B cell (primary cell): ENCODE data around the gene NPFF. TPM values are rescaled to one million over a fixed set of nuclear protein-coding genes. Genes with fewer than 3 reads are reported as not detected.

Source experiments
- ATAC-seq: fragments of 200-7000 bp; cut with Tn5 transposase; one replicate; pipeline ENCODE4 v1.10.0; 2021; ENCODE audit warnings: low read depth, mild to moderate bottlenecking, moderate number of reproducible peaks, moderate library complexity
- CTCF ChIA-PET: fragments of 350-600 bp; sonication (Branson Sonifier 250); formaldehyde crosslinking; loops from one replicate; lab custom pipeline; 2021; ENCODE audit warnings: antibody characterized with exemption, inconsistent platforms; lab: Charles Lee
- POLR2A ChIA-PET: fragments of 350-600 bp; sonication (Branson Sonifier 250); formaldehyde crosslinking; loops from one replicate; lab custom pipeline; 2021; ENCODE audit warnings: antibody characterized with exemption; lab: Charles Lee
- DNase-seq: peaks from one replicate; pipeline ENCODE4 v3.0.0; 2013
- H2AFZ ChIP-seq: 2 replicates; pipeline ENCODE4 v1.6.1; 2012; ENCODE audit warnings: mild to moderate bottlenecking, low read depth, low read length; ENCODE audit not compliant: insufficient read depth, poor library complexity, severe bottlenecking
- H3K27ac ChIP-seq, 2 donors: 1 replicate in 1 of 2; 2 replicates in 1 of 2; pipeline ENCODE4 v1.5.1; 2012 to 2013; ENCODE audit warnings: low read length in 2 of 2, mild to moderate bottlenecking in 2 of 2, moderate library complexity in 1 of 2
- H3K27me3 ChIP-seq, 4 experiments: fragments of 200-600 bp in 1 of 4; sonication (generic) in 1 of 4; replicated peaks in 1 of 4; 1 replicate in 2 of 4; 2 replicates in 2 of 4; pipeline versions ENCODE4 v1.6.1 to v1.7.0; 2013 to 2016; ENCODE audit warnings: low read length in 3 of 4, mild to moderate bottlenecking in 2 of 4, mixed read lengths in 1 of 4, moderate library complexity in 1 of 4; ENCODE audit not compliant: insufficient read depth in 4 of 4, control insufficient read depth in 3 of 4; ENCODE audit errors: control extremely low read depth in 1 of 4
- H3K36me3 ChIP-seq, 2 experiments: replicated peaks in 1 of 2; 1 replicate in 1 of 2; 2 replicates in 1 of 2; pipeline versions ENCODE4 v1.6.1 to v1.7.1; 2013; ENCODE audit warnings: low read length in 1 of 2; ENCODE audit not compliant: insufficient read depth in 2 of 2, control insufficient read depth in 1 of 2; ENCODE audit errors: control extremely low read depth in 1 of 2, extremely low read depth in 1 of 2
- H3K4me1 ChIP-seq, 2 donors: fragments of 200-600 bp in 1 of 2; sonication (generic) in 1 of 2; 1 replicate in 1 of 2; 2 replicates in 1 of 2; pipeline versions ENCODE4 v1.5.1 to v1.6.1; 2013 to 2017; ENCODE audit warnings: low read length in 2 of 2; ENCODE audit not compliant: control insufficient read depth in 2 of 2, insufficient read depth in 2 of 2
- H3K4me2 ChIP-seq: replicated peaks from 2 replicates; pipeline ENCODE3; 2012; ENCODE audit warnings: mild to moderate bottlenecking, low read depth, low read length; ENCODE audit not compliant: poor library complexity, severe bottlenecking
- H3K4me3 ChIP-seq, 5 experiments: fragments of 200-600 bp in 1 of 5; sonication (generic) in 1 of 5; 1 replicate in 3 of 5; 2 replicates in 2 of 5; pipeline versions ENCODE4 v1.5.1 to v1.7.0; 2011 to 2016; ENCODE audit warnings: low read length in 4 of 5, mild to moderate bottlenecking in 4 of 5, low read depth in 2 of 5, control low read depth in 1 of 5, moderate library complexity in 1 of 5; ENCODE audit not compliant: insufficient read depth in 1 of 5; ENCODE audit errors: control extremely low read depth in 1 of 5, extremely low read depth in 1 of 5
- H3K79me2 ChIP-seq: fragments of 200-600 bp; sonication (generic); one replicate; pipeline ENCODE4 v1.6.0; 2016; ENCODE audit warnings: low read length; ENCODE audit not compliant: control insufficient read depth, insufficient read depth
- H3K9ac ChIP-seq: fragments of 200-600 bp; sonication (generic); 2 replicates; pipeline ENCODE4 v1.6.1; 2017; ENCODE audit warnings: mild to moderate bottlenecking, low read length, moderate library complexity
- H3K9me3 ChIP-seq, 3 donors: one replicate each; pipeline versions ENCODE4 v1.6.1 to v1.7.1; 2013; ENCODE audit warnings: low read length in 2 of 3; ENCODE audit not compliant: control insufficient read depth in 2 of 3, insufficient read depth in 1 of 3; ENCODE audit errors: control extremely low read depth in 1 of 3
- H4K20me1 ChIP-seq: 2 replicates; pipeline ENCODE4 v1.6.0; 2012; ENCODE audit warnings: mild to moderate bottlenecking, low read length; ENCODE audit not compliant: insufficient read depth, control insufficient read depth, poor library complexity, severe bottlenecking
- H3K27ac Mint-ChIP-seq: one replicate; pipeline ENCODE4 v1.8.0; 2021; ENCODE audit warnings: mixed read lengths
- H3K27me3 Mint-ChIP-seq: one replicate; pipeline ENCODE4 v1.8.0; 2021; ENCODE audit warnings: mixed read lengths
- H3K4me1 Mint-ChIP-seq: one replicate; pipeline ENCODE4 v1.8.0; 2021; ENCODE audit warnings: mixed read lengths
- H3K4me3 Mint-ChIP-seq: one replicate; pipeline ENCODE4 v1.8.0; 2021; ENCODE audit warnings: mixed read lengths
- H3K9me3 Mint-ChIP-seq: one replicate; pipeline ENCODE4 v1.8.0; 2022; ENCODE audit warnings: mixed read lengths; ENCODE audit not compliant: insufficient read depth
- CTCF ChIP-seq: fragments of 200-600 bp; IDR thresholded peaks from one replicate; pipeline ENCODE4 v1.8.0; 2022; ENCODE audit warnings: antibody characterized with exemption, mild to moderate bottlenecking
- EZH2 ChIP-seq: IDR thresholded peaks from 2 replicates; pipeline ENCODE4 v1.6.1; 2012; ENCODE audit warnings: borderline replicate concordance, low read depth, mild to moderate bottlenecking, moderate library complexity, low read length; ENCODE audit not compliant: insufficient read depth, poor library complexity, severe bottlenecking
- WGBS: methylation state at CpG from one replicate; pipeline ENCODE4 v1.1.5; 2013; ENCODE audit warnings: missing lambda C conversion rate; ENCODE audit not compliant: insufficient coverage; 5-methylcytosine and 5-hydroxymethylcytosine counted together
- intact Hi-C: fragments of 100-400 bp; cut with micrococcal nuclease; formaldehyde crosslinking; loops from one replicate; pipeline ENCODE4 v1.10.0; 2022
- polyA plus RNA-seq: library from polyadenylated mRNA; depleted of rRNA; stranded (reverse); fragments of >200 nt; gene quantifications from 2 replicates; pipeline ENCODE4 v1.2.3, GENCODE V29; 2012
- total RNA-seq, 2 donors: library from RNA; stranded (reverse); fragments of 120-200 nt in 1 of 2; gene quantifications; 1 replicate in 1 of 2; 2 replicates in 1 of 2; pipeline versions ENCODE4 v1.2.3 to v1.2.4, GENCODE V29; 2013 to 2022

NPFF gene
- total and polyA plus RNA-seq, 2 donors (not counting 1 experiment from before 2014, with no cell fraction given): 0.34 TPM; not detected in 1

- H3K36me3 ChIP-seq: peaks cover 0 to 6% of the 10 kb centered on the region in 2 experiments
- H4K20me1 ChIP-seq: no peaks in the 10 kb centered on the region
- H3K4me1 Mint-ChIP-seq: peaks cover 29% of the 10 kb centered on the region
- H3K27me3 ChIP-seq: no peaks in the 10 kb centered on the region
- under 1% methylated on average over 33 of the region's 51 CpGs for WGBS
- peaks cover 0 to 6% (median 0%) of the 10 kb centered on the region in 3 donors for H3K9me3 ChIP-seq
- ChIA-PET POLR2A (interaction anchor here (0.6 to 2.6 kb wide), 3 partner anchors 12 to 147 kb away, joined by 5 to 15 read pairs (median 5); partner anchors contain the start of gene SP1), CTCF (interaction anchor here (1.5 to 3.5 kb wide), 2 partner anchors 9 to 26 kb away, joined by 4 to 27 read pairs; no protein-coding TSS in a partner anchor)
- ATAC-seq (no peak), DNase-seq (peak; percentile 60)
- H3K9me3 Mint-ChIP-seq: no peaks in the 10 kb centered on the region
- peak within 1 kb of the TSS; percentile 65 to 94 (median 76) for H3K4me3 ChIP-seq
- peak within 1 kb of the TSS; percentile 95 to 97 for H3K27ac ChIP-seq
- H3K79me2 ChIP-seq: peaks cover 16% of the 10 kb centered on the region
- H3K27me3 Mint-ChIP-seq: no peaks in the 10 kb centered on the region
- peak within 1 kb of the TSS; percentile 94 for H2AFZ ChIP-seq
- peak within 1 kb of the TSS; percentile 99 for H3K9ac ChIP-seq
- intact Hi-C loops: loop anchor here (1.0 to 2.0 kb wide), 9 partner anchors 47 to 493 kb away; partner anchors contain the start of genes ATF7, CSAD, EIF4B and PCBP2
- peak within 1 kb of the TSS; percentile 92 for H3K4me3 Mint-ChIP-seq
- peaks cover 22 to 28% of the 10 kb centered on the region in 2 donors for H3K4me1 ChIP-seq
- H3K27ac Mint-ChIP-seq: peak within 1 kb of the TSS; percentile 97
- peak within 1 kb of the TSS; percentile 85 for H3K4me2 ChIP-seq
- TF ChIP-seq CTCF (peak; percentile 15), EZH2 (no peak)
Measured at GRCh38 chr12:53499266-53500141, 7.8 kb downstream of the NPFF start, which contains the start of gene MAP3K12. Gene MAP3K12, minus strand, starts transcription at chr12:53499458. Its CDS starts 12,067 bp downstream, at chr12:53487391.
